Calu3 (cell line): Measurements from ENCODE around the gene CCDC170. TPM values are rescaled to one million over a fixed set of nuclear protein-coding genes. Genes with fewer than 3 reads are reported as not detected.

Experiments used
- BruUV-seq: library from RNA; stranded (reverse); fragments of 400-500 nt; replicated peaks from 2 replicates; lab custom pipeline; 2021; lab: Mats Ljungman, UMichigan
- CTCF ChIA-PET: fragments of 300-600 bp; sonication (Branson Sonifier 250); formaldehyde crosslinking; loops from one replicate; lab custom pipeline; 2022; ENCODE audit warnings: antibody characterized with exemption; lab: Charles Lee
- DNase-seq: peaks from one replicate; pipeline ENCODE4 v3.0.0; 2022
- H3K27ac Mint-ChIP-seq: one replicate; pipeline ENCODE4 v1.8.0; 2022; ENCODE audit warnings: mixed read lengths; ENCODE audit not compliant: unreplicated experiment
- H3K27me3 Mint-ChIP-seq: one replicate; pipeline ENCODE4 v1.8.0; 2022; ENCODE audit warnings: mixed read lengths; ENCODE audit not compliant: unreplicated experiment
- H3K36me3 Mint-ChIP-seq: one replicate; pipeline ENCODE4 v1.8.0; 2022; ENCODE audit warnings: mild to moderate bottlenecking, moderate library complexity, mixed read lengths; ENCODE audit not compliant: insufficient read depth, unreplicated experiment
- H3K4me1 Mint-ChIP-seq: one replicate; pipeline ENCODE4 v1.8.0; 2022; ENCODE audit warnings: mild to moderate bottlenecking, low read depth, mixed read lengths; ENCODE audit not compliant: unreplicated experiment
- H3K4me3 Mint-ChIP-seq: one replicate; pipeline ENCODE4 v1.8.0; 2022; ENCODE audit warnings: mild to moderate bottlenecking, low read depth, moderate library complexity, mixed read lengths; ENCODE audit not compliant: unreplicated experiment
- H3K9me3 Mint-ChIP-seq: one replicate; pipeline ENCODE4 v1.8.0; 2022; ENCODE audit warnings: low read depth, mixed read lengths; ENCODE audit not compliant: unreplicated experiment
- CTCF ChIP-seq: fragments of 200-600 bp; IDR thresholded peaks from one replicate; pipeline ENCODE4 v1.8.0; 2022; ENCODE audit warnings: antibody characterized with exemption; ENCODE audit not compliant: unreplicated experiment
- intact Hi-C: fragments of 100-400 bp; cut with micrococcal nuclease; formaldehyde crosslinking; loops from one replicate; pipeline ENCODE4 v1.10.0; 2022; ENCODE audit not compliant: unreplicated experiment
- total RNA-seq: library from RNA; stranded (reverse); gene quantifications from 2 replicates; pipeline ENCODE4 v1.2.3, GENCODE V29; 2022

The CCDC170 gene
- total RNA-seq, 1 experiment from 2014 or later, result 0.26 TPM

- no peak for DNase-seq
- no peak overlapping the region for H3K4me3 Mint-ChIP-seq
- intact Hi-C loops, result no loop called here
- no peaks in the 10 kb centered on the region for H3K9me3 Mint-ChIP-seq
- TF ChIP-seq CTCF, result no peak
- H3K36me3 Mint-ChIP-seq, result no peaks in the 10 kb centered on the region
- no TSS peak for BruUV-seq
- CTCF ChIA-PET, result no interaction called here
- no peaks in the 10 kb centered on the region for H3K4me1 Mint-ChIP-seq
- no peaks in the 10 kb centered on the region for H3K27me3 Mint-ChIP-seq
- H3K27ac Mint-ChIP-seq, result no peak overlapping the region
Observed at GRCh38 chr6:151488226-151488625, 5.6 kb upstream of the CCDC170 start.

- no peak for DNase-seq
- intact Hi-C loops, result no loop called here
- Mint-ChIP-seq H3K27ac (no peak overlapping the region), H3K36me3 (peaks cover 12% of the 10 kb centered on the region), H3K4me3 (no peak overlapping the region), H3K27me3 (no peaks in the 10 kb centered on the region), H3K9me3 (no peaks in the 10 kb centered on the region), H3K4me1 (peaks cover 12% of the 10 kb centered on the region)
- CTCF ChIA-PET, result no interaction called here
- BruUV-seq, result no TSS peak
- no peak for TF ChIP-seq CTCF
Observed at GRCh38 chr6:151490996-151491395, 2.8 kb upstream of the CCDC170 start.

GRCh38 chr6:151493161-151493803 lies 535 bp upstream of the CCDC170 start:
- peaks cover 12% of the 10 kb centered on the region for H3K36me3 Mint-ChIP-seq
- H3K27me3 Mint-ChIP-seq, result no peaks in the 10 kb centered on the region
- H3K27ac Mint-ChIP-seq, result no peak overlapping the region
- peak overlapping the region; percentile 77 for H3K4me3 Mint-ChIP-seq
- H3K4me1 Mint-ChIP-seq, result peaks cover 12% of the 10 kb centered on the region
- no peak for DNase-seq
- no peak for TF ChIP-seq CTCF
- CTCF ChIA-PET, result interaction anchor here (0.7 kb wide), 1 partner anchor 830 kb away, joined by 7 read pairs; no protein-coding TSS in a partner anchor
- intact Hi-C loops, result no loop called here
- no TSS peak for BruUV-seq
- H3K9me3 Mint-ChIP-seq, result no peaks in the 10 kb centered on the region

GRCh38 chr6:151494235-151494935 lies 568 bp downstream of the CCDC170 start:
- Mint-ChIP-seq H3K4me1 (peaks cover 12% of the 10 kb centered on the region), H3K9me3 (no peaks in the 10 kb centered on the region), H3K27me3 (no peaks in the 10 kb centered on the region), H3K36me3 (peaks cover 12% of the 10 kb centered on the region), H3K27ac (no peak overlapping the region), H3K4me3 (peak overlapping the region; percentile 77)
- no peak for TF ChIP-seq CTCF
- CTCF ChIA-PET, result no interaction called here
- peak; percentile 10 for DNase-seq
- intact Hi-C loops, result no loop called here
- no TSS peak for BruUV-seq
